Measurements from ENCODE around the gene DUSP2.

GRCh38 chr2:96095116-96095636 is 50.1 kb downstream of the DUSP2 start:
- TF ChIP-seq, protein P1, sequence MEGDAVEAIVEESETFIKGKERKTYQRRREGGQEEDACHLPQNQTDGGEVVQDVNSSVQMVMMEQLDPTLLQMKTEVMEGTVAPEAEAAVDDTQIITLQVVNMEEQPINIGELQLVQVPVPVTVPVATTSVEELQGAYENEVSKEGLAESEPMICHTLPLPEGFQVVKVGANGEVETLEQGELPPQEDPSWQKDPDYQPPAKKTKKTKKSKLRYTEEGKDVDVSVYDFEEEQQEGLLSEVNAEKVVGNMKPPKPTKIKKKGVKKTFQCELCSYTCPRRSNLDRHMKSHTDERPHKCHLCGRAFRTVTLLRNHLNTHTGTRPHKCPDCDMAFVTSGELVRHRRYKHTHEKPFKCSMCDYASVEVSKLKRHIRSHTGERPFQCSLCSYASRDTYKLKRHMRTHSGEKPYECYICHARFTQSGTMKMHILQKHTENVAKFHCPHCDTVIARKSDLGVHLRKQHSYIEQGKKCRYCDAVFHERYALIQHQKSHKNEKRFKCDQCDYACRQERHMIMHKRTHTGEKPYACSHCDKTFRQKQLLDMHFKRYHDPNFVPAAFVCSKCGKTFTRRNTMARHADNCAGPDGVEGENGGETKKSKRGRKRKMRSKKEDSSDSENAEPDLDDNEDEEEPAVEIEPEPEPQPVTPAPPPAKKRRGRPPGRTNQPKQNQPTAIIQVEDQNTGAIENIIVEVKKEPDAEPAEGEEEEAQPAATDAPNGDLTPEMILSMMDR (IDR thresholded peaks at IDR 0.05) = no peak
- TF ChIP-seq POLR2AphosphoS5 (IDR thresholded peaks at IDR 0.05; ENCODE audit: low read depth, low read length) (no peak), REST (IDR thresholded peaks at IDR 0.05; ENCODE audit: insufficient read depth in 1 of 2, low read depth in 2 of 2, low read length in 1 of 2) (no peak), TCF7L2 (IDR thresholded peaks at IDR 0.05; ENCODE audit: low read depth, low read length) (no peak), SIN3A (IDR thresholded peaks at IDR 0.05; ENCODE audit: borderline replicate concordance, insufficient read depth, low read depth, low read length) (no peak)

Measured in Panc1 (cell line).